ENCODE data around the gene DNAJC24. TPM values are rescaled to one million over a fixed set of nuclear protein-coding genes. Genes with fewer than 3 reads are reported as not detected.

DNAJC24 gene, protein sequence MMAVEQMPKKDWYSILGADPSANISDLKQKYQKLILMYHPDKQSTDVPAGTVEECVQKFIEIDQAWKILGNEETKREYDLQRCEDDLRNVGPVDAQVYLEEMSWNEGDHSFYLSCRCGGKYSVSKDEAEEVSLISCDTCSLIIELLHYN
- 5.8 and 11.9 TPM in 2 replicates for total RNA-seq

DNA sequence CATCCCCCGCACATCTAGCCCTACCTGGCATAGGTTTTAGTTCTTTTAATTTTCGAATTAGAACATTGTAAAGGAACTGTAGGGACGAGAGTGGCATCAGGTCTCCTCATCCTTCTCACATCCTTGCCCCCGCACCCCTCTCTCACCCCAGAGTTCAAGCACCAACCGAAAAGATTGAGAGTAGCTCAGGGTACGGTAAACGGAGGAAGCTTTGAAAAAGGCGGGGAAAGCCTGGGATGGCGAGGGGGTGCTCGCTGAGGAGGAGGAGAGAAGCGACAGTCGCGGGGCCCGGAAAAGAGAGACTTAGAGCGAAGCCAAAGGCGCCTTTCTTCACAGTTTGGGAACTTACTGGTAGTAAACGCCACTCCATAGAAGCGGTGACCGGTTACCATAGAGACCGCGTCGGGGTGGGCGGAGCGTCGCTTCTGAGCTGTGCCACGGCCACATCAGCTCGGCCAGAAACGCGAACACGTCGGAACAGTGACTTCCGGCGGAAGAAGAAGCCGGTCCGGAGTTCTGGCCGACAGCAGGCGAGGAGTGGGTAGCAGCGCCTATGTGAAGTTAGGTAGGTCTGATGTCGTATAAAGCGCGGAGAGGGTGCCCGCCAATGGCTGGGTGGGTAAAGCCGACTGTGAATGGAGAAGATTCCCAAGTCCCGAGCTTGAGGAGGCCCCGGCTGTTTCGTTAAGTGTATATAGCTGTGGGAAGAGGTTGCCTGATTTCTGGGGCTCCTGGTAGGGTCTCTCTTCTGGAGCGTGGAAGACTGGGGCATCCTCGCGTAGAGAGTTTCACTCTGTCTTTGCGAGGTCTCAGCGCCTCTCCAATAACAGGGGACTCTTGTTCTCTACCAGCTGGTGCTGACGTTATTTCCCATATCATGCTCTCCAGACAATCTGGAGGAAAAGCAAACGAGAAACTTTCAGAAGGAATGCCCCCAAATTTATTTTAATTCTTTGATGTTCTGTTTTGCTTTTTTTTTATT lies at the start of gene DNAJC24, which contains the start of gene DCDC1:
Gene DNAJC24 (plus strand): TSS at position 513 of the 982 bp plus-strand sequence. CDS start 889 bp downstream, outside the sequence.
Gene DCDC1 (minus strand): TSS at position 392 of the 982 bp plus-strand sequence. CDS start 41,459 bp downstream, outside the sequence.

Other genes starting within 250 kb of the DNAJC24 start
- 0.08 TPM in 1 of 2 replicates, not detected in the other for gene DCDC1, start 121 bp upstream of the DNAJC24 start, total RNA-seq
- 4.6 and 10.1 TPM in 2 replicates for gene IMMP1L, start 139.8 kb downstream of the DNAJC24 start, total RNA-seq
- gene ELP4, start 139.9 kb downstream of the DNAJC24 start, total RNA-seq = 19.9 and 31.8 TPM in 2 replicates

Measured in epithelial cell of alveolus of lung (primary cell).